Activated B cell treated with CpG ODN at 0.5 μM for 24 hours (primary cell): ENCODE measurements around the gene TENM4. TPM values are rescaled to one million over a fixed set of nuclear protein-coding genes. Genes with fewer than 3 reads are reported as not detected.

Experiments
- ATAC-seq: fragments of 200-7000 bp; cut with Tn5 transposase; one replicate; pipeline ENCODE4 v1.10.0; 2021; ENCODE audit warnings: low read depth, mild to moderate bottlenecking, moderate library complexity
- CTCF ChIA-PET: fragments of 350-600 bp; sonication (Branson Sonifier 250); formaldehyde crosslinking; loops from one replicate; lab custom pipeline; 2021; ENCODE audit warnings: antibody characterized with exemption; lab: Charles Lee
- POLR2A ChIA-PET: fragments of 350-600 bp; sonication (Branson Sonifier 250); formaldehyde crosslinking; loops from one replicate; lab custom pipeline; 2021; ENCODE audit warnings: antibody characterized with exemption; lab: Charles Lee
- DNase-seq: peaks from one replicate; pipeline ENCODE4 v3.0.0; 2022
- H3K27ac Mint-ChIP-seq: one replicate; pipeline ENCODE4 v1.8.0; 2020; ENCODE audit warnings: mixed read lengths
- H3K27me3 Mint-ChIP-seq: one replicate; pipeline ENCODE4 v1.8.0; 2021; ENCODE audit warnings: mixed read lengths
- H3K36me3 Mint-ChIP-seq: one replicate; pipeline ENCODE4 v1.8.0; 2021; ENCODE audit warnings: low read depth, mixed read lengths
- H3K4me1 Mint-ChIP-seq: one replicate; pipeline ENCODE4 v1.8.0; 2021; ENCODE audit warnings: mixed read lengths
- H3K4me3 Mint-ChIP-seq: one replicate; pipeline ENCODE4 v1.8.0; 2020; ENCODE audit warnings: mild to moderate bottlenecking, mixed read lengths
- H3K9me3 Mint-ChIP-seq: one replicate; pipeline ENCODE4 v1.8.0; 2020; ENCODE audit warnings: mixed read lengths
- intact Hi-C: fragments of 100-400 bp; cut with micrococcal nuclease; formaldehyde crosslinking; loops from one replicate; pipeline ENCODE4 v1.15.1; 2024
- total RNA-seq: library from RNA; stranded (reverse); gene quantifications from 2 replicates; pipeline ENCODE4 v1.2.3, GENCODE V29; 2022
- TF ChIP-seq, protein P1 (sequence below): fragments of 200-600 bp; IDR thresholded peaks from one replicate; pipeline ENCODE4 v1.8.0; 2022; ENCODE audit warnings: antibody characterized with exemption, mild to moderate bottlenecking

TENM4 gene
- total RNA-seq, 1 donor from 2014 or later = 2.4 TPM

DNA sequence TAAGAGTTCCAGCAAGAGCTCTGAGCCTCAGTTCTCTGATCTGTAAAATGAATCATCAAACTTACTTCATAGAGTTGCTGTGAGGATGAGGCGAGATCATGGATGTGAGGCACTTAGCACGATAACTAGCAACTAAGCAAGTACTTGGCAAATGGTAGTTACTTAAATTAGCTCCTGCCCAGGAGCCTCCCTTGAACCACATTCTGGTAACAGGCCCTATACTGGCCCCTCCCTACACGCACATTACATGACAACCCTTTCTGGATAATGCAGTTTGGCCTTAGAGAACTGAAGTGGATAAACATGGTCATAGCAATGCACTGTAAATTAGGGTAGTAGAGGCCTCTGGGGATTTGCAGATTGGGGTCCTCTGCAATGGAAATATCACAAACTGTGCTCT lies 678.7 kb downstream of the TENM4 start:
- Mint-ChIP-seq H3K36me3 (no peaks in the 10 kb centered on the region), H3K9me3 (no peaks in the 10 kb centered on the region), H3K27ac (no peak overlapping the region), H3K4me3 (no peak overlapping the region), H3K27me3 (no peaks in the 10 kb centered on the region), H3K4me1 (no peaks in the 10 kb centered on the region)
- DNase-seq (no peak), ATAC-seq (no peak)
- TF ChIP-seq, protein P1, sequence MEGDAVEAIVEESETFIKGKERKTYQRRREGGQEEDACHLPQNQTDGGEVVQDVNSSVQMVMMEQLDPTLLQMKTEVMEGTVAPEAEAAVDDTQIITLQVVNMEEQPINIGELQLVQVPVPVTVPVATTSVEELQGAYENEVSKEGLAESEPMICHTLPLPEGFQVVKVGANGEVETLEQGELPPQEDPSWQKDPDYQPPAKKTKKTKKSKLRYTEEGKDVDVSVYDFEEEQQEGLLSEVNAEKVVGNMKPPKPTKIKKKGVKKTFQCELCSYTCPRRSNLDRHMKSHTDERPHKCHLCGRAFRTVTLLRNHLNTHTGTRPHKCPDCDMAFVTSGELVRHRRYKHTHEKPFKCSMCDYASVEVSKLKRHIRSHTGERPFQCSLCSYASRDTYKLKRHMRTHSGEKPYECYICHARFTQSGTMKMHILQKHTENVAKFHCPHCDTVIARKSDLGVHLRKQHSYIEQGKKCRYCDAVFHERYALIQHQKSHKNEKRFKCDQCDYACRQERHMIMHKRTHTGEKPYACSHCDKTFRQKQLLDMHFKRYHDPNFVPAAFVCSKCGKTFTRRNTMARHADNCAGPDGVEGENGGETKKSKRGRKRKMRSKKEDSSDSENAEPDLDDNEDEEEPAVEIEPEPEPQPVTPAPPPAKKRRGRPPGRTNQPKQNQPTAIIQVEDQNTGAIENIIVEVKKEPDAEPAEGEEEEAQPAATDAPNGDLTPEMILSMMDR = no peak
- ChIA-PET CTCF (no interaction called here), POLR2A (no interaction called here)
- intact Hi-C loops = no loop called here

DNA sequence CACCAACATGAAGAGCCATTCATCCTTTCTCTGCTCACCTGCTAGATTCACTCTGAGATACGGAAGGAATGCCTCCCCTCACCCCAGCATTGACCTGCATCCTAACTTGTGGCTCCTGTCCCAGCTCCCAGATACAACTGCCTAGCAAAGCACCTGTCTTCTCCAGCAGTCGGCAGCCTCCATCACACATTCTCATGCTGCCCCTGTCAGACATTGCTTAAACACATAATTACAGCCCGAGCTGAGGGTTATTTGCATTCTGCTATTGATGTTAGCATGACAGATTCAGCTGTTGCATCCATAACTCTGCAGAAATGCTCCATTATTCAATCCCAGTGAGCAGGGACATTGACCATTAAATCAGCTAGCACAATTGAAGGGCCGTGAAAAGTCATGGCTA lies 681.8 kb downstream of the TENM4 start:
- no peak overlapping the region for H3K4me3 Mint-ChIP-seq
- POLR2A ChIA-PET = no interaction called here
- no peak overlapping the region for H3K27ac Mint-ChIP-seq
- H3K36me3 Mint-ChIP-seq = no peaks in the 10 kb centered on the region
- CTCF ChIA-PET = no interaction called here
- H3K27me3 Mint-ChIP-seq = peaks cover 2% of the 10 kb centered on the region
- intact Hi-C loops = no loop called here
- ATAC-seq = no peak
- no peak for DNase-seq
- H3K9me3 Mint-ChIP-seq = no peaks in the 10 kb centered on the region
- TF ChIP-seq, protein P1 = no peak
- no peaks in the 10 kb centered on the region for H3K4me1 Mint-ChIP-seq

DNA sequence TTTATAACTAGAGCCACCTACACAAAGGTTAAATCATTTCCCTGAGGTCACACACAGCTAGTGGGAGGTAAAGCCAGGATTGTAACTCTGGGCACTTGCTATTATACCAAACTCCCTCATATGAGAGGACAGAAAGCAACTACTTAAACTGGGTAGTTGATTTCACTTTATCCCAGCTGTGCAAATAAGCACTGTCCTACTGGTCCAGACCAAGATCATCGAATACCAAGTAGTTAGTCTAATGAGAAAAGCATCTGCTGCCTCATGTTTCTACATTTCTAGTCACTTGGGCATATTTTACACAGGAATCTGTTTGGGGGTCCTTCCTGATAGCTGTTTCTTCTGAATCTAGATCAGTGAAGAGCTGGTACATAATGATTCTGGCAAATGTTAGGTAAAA lies 687.5 kb downstream of the TENM4 start:
- ChIA-PET CTCF (no interaction called here), POLR2A (no interaction called here)
- no peaks in the 10 kb centered on the region for H3K9me3 Mint-ChIP-seq
- DNase-seq = no peak
- no peaks in the 10 kb centered on the region for H3K36me3 Mint-ChIP-seq
- H3K27me3 Mint-ChIP-seq = peaks cover 5% of the 10 kb centered on the region
- intact Hi-C loops = no loop called here
- TF ChIP-seq, protein P1 = no peak
- no peak overlapping the region for H3K27ac Mint-ChIP-seq
- no peak overlapping the region for H3K4me3 Mint-ChIP-seq
- no peaks in the 10 kb centered on the region for H3K4me1 Mint-ChIP-seq
- ATAC-seq = no peak

DNA sequence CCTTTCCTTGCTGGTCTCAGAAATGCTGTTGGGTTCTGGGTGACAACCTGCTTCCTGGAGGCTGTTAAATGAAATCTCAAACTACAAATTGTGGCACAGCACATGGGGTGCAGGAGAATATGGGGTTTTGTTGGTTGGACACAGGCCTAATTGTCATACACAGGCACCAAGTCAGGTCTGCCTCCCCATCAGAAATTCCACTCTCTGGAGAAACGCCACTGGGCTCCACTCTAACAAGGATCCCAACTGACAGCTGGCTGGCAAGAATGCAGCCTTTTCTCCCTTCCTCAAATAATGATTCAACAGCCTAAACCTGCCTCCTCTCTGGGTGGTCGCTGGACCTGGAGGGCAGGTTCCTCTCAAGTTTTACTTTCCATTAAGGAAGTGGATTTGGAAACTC lies 688.3 kb downstream of the TENM4 start:
- intact Hi-C loops = no loop called here
- H3K4me1 Mint-ChIP-seq = no peaks in the 10 kb centered on the region
- TF ChIP-seq, protein P1 = no peak
- H3K27me3 Mint-ChIP-seq = peaks cover 5% of the 10 kb centered on the region
- no peak overlapping the region for H3K4me3 Mint-ChIP-seq
- no peaks in the 10 kb centered on the region for H3K9me3 Mint-ChIP-seq
- DNase-seq (no peak), ATAC-seq (no peak)
- POLR2A ChIA-PET = no interaction called here
- H3K36me3 Mint-ChIP-seq = no peaks in the 10 kb centered on the region
- CTCF ChIA-PET = no interaction called here
- H3K27ac Mint-ChIP-seq = no peak overlapping the region

DNA sequence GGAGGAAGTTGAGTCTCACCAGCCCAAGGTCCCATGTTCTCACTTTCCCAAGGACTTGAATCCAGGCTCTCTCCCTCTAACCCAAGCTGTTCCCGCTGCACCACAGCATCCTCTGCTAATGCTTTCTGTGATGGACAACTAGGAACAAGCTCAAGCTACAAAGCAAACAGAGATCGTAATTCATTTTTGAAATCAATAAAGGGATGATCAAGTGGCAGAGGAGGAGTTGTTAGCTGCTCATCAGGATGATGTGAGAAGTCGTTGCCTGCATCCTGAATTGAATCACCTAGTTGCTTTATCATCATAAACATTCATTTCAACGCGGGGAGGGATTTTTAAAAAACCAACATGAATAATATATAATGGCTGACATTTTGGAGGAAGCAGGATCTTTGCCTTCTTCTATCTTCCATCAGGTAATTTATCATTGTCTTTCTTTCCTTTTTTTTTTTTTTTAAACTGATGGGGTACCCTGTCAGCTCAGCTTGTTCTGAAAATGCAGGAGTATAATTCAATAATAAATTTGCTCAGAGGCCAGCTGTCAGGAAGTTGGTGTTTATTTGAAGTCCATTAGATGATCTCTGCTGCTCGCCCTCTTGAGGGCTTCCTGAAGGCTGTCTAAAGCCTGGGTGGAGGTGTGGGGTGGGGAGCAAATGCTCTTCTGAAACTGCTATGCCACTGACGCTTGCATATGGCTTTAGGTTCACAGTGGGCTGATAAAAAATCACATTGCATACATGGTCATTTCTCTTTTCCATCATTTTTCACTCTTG lies 691.7 kb downstream of the TENM4 start:
- no peaks in the 10 kb centered on the region for H3K36me3 Mint-ChIP-seq
- peaks cover 3% of the 10 kb centered on the region for H3K27me3 Mint-ChIP-seq
- TF ChIP-seq, protein P1 = no peak
- ATAC-seq = no peak
- no peak overlapping the region for H3K4me3 Mint-ChIP-seq
- ChIA-PET CTCF (no interaction called here), POLR2A (no interaction called here)
- no peak for DNase-seq
- H3K9me3 Mint-ChIP-seq = no peaks in the 10 kb centered on the region
- H3K4me1 Mint-ChIP-seq = no peaks in the 10 kb centered on the region
- no peak overlapping the region for H3K27ac Mint-ChIP-seq
- intact Hi-C loops = no loop called here
